A549 treated with AZD9567 at 1 μM for 4 hours (cell line): ENCODE results near the gene GBP1. TPM values are rescaled to one million over a fixed set of nuclear protein-coding genes. Genes with fewer than 3 reads are reported as not detected.

ENCODE experiments used
- total RNA-seq: library from RNA; stranded (reverse); fragments of 200-300 nt; extraction: Qiagen RNA extraction; gene quantifications from 5 replicates; pipeline ENCODE4 v1.2.3, GENCODE V29; 2022; ENCODE audit not compliant: insufficient read depth

The GBP1 gene, protein sequence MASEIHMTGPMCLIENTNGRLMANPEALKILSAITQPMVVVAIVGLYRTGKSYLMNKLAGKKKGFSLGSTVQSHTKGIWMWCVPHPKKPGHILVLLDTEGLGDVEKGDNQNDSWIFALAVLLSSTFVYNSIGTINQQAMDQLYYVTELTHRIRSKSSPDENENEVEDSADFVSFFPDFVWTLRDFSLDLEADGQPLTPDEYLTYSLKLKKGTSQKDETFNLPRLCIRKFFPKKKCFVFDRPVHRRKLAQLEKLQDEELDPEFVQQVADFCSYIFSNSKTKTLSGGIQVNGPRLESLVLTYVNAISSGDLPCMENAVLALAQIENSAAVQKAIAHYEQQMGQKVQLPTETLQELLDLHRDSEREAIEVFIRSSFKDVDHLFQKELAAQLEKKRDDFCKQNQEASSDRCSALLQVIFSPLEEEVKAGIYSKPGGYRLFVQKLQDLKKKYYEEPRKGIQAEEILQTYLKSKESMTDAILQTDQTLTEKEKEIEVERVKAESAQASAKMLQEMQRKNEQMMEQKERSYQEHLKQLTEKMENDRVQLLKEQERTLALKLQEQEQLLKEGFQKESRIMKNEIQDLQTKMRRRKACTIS
- 0.06 to 0.10 TPM (median 0.08 TPM) in 4 of 5 replicates, not detected in the other for total RNA-seq

DNA sequence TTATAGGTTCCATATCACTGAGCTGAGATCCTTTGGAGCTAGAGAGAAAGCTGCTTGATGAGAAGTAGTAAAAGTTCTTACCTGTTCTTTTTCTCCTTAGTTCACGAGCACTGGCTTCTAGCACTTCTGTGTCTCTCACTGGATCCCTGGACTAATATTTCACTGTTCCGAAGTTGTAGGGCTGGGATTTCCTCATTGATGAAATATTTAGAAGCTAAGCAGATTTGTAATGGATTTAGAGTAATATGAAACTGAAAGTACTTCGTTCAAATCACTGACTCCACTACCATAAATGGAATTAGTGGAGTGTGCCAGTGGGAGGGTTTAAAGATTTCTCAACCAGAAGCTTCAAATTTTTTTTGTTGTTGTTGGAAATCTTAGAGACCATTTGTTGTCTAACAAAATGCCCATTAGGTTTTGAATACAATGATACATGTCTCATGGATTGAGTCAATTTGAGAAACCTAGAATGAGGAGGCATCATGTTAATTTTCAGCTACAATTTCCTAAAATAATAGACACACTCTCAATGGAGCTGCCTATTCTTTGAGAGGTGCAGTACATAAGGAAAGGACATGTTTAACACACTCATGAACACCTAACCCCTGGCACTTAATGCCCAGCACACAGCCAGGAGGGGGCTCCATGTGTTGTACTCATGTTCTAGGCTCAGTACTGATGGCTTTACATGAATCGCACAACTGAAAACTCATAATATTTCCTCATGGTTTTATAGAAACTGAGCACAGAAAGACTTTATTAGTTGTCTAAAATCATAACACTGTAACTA is at the start of gene GBP1:
GBP1 (minus strand) TSS at position 130 of the 790 bp plus-strand sequence. CDS start 1,974 bp downstream, outside the sequence.

DNA sequence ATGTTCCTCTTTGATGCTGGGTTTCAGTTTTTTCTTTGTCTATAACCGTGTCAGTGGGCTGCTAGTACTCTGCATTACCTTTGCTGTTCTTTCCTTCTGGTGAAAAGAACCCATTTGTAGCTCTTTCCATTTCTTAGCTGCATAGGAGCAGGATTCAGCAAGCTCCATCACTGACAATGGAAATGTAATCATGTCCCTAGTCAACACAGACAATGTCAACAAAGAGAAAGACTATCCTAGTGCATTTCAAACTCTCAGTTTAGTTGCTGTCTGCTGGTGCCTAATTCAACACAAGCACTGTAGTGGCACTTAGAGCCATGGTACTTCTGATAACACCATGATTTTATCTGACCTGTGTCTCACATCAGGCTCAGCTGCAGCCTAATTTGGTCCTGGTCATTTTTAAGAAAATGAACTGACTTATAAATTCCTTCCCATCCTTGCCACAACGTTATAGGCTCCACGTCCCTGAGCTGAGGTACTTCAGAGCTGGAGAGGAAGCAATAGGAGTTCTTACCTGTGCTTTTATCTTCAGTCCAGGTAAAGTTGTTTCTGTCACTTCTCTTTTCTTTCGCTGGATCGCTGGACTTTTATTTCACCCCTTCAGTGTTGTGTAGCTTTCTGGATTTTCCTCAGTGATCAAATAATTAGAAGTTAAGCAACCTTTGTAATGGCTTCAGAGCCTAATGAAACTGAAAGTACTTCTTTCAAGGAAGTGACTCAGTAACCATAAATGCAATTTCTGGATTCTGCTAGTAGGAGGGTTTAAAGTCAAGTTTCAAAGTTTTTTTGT is 42.6 kb downstream of the GBP1 start, which contains the start of gene GBP3:
GBP3 (minus strand) TSS at position 700 of the 793 bp plus-strand sequence. CDS start 2,145 bp downstream, outside the sequence.

Other genes with a start within 250 kb of the GBP1 start
- 26.7 to 43.5 TPM (median 28.2 TPM) in 5 replicates for gene GTF2B, start 173.6 kb downstream of the GBP1 start, total RNA-seq
- gene KYAT3, start 72.6 kb downstream of the GBP1 start, total RNA-seq = 7.2 to 9.4 TPM (median 7.4 TPM) in 5 replicates
- 1.7 to 2.8 TPM (median 2.0 TPM) in 5 replicates for gene RBMXL1, start 72.6 kb downstream of the GBP1 start, total RNA-seq
- gene GBP3, start 42.3 kb downstream of the GBP1 start, total RNA-seq = 0.69 to 0.92 TPM (median 0.81 TPM) in 4 of 5 replicates, not detected in the other
- gene GBP2, start 60.9 kb upstream of the GBP1 start, total RNA-seq = 0.49 to 1.0 TPM (median 0.69 TPM) in 4 of 5 replicates, not detected in the other
- not detected in 5 replicates for gene GBP7, start 110.8 kb upstream of the GBP1 start, total RNA-seq
- gene GBP4, start 133.7 kb upstream of the GBP1 start, total RNA-seq = 0.01 to 0.08 TPM in 2 of 5 replicates, not detected in the others
- gene GBP5, start 207.7 kb upstream of the GBP1 start, total RNA-seq = 0.02 to 0.05 TPM (median 0.03 TPM) in 3 of 5 replicates, not detected in the others